Cardiac muscle cell (in vitro differentiated cells and primary cell): Measurements from ENCODE around the gene SCGB1A1. TPM values are rescaled to one million over a fixed set of nuclear protein-coding genes. Genes with fewer than 3 reads are reported as not detected.
A peak's percentile ranks its signal among the peaks of the same experiment; 100 is the strongest.

Source experiments
- DNase-seq, 2 donors: peaks; one replicate each; pipeline versions ENCODE4 v3.0.0 to v3.0.0-alpha.2; 2010 to 2017; ENCODE audit warnings: low read depth in 1 of 2, low spot score in 1 of 2
- H3K27ac ChIP-seq: fragments of 200-600 bp; sonication (generic); 2 replicates; pipeline ENCODE4 v1.5.1; 2016
- H3K27me3 ChIP-seq: fragments of 200-600 bp; sonication (generic); 2 replicates; pipeline ENCODE4 v1.6.0; 2016; ENCODE audit warnings: control low read depth
- H3K36me3 ChIP-seq: fragments of 200-600 bp; sonication (generic); 2 replicates; pipeline ENCODE4 v1.5.1; 2016; ENCODE audit warnings: control low read depth
- H3K4me1 ChIP-seq: fragments of 200-600 bp; sonication (generic); 2 replicates; pipeline ENCODE4 v1.8.1; 2017; ENCODE audit warnings: low read depth, mild to moderate bottlenecking, mixed run types
- H3K4me3 ChIP-seq: fragments of 200-600 bp; sonication (generic); 2 replicates; pipeline ENCODE4 v1.5.1; 2016; ENCODE audit warnings: mild to moderate bottlenecking
- H3K9me3 ChIP-seq: fragments of 200-600 bp; sonication (generic); 2 replicates; pipeline ENCODE4 v1.5.1; 2017; ENCODE audit warnings: low read depth, mild to moderate bottlenecking, control low read depth
- CTCF ChIP-seq: IDR thresholded peaks from 2 replicates; pipeline ENCODE4 v1.5.1; 2012; ENCODE audit warnings: low read depth, mild to moderate bottlenecking, low read length
- polyA plus RNA-seq: library from polyadenylated mRNA; unstranded; fragments of >200 nt; fragmentation: Nextera tagmentation; extraction: Ambion mirVana; gene quantifications from 2 replicates; pipeline ENCODE4 v1.2.1, GENCODE V29; 2016
- total RNA-seq: library from RNA; depleted of rRNA; stranded (reverse); fragments of >200 nt; gene quantifications from 2 replicates; pipeline ENCODE4 v1.2.3, GENCODE V29; 2016

The SCGB1A1 gene
- total and polyA plus RNA-seq, 2 experiments from 2014 or later, result not detected

- H3K4me3 ChIP-seq, result no peak overlapping the region
- TF ChIP-seq CTCF, result no peak
- H3K27me3 ChIP-seq, result no peaks in the 10 kb centered on the region
- H3K9me3 ChIP-seq, result no peaks in the 10 kb centered on the region
- no peaks in the 10 kb centered on the region for H3K36me3 ChIP-seq
- H3K27ac ChIP-seq, result no peak overlapping the region
- no peak for DNase-seq
- H3K4me1 ChIP-seq, result peaks cover 2% of the 10 kb centered on the region
These were observed 28.6 kb upstream of the SCGB1A1 start for GRCh38 chr11:62390237-62390636.

- Histone ChIP-seq H3K36me3 (no peaks in the 10 kb centered on the region), H3K27ac (no peak overlapping the region), H3K4me1 (peaks cover 4% of the 10 kb centered on the region), H3K27me3 (no peaks in the 10 kb centered on the region), H3K9me3 (no peaks in the 10 kb centered on the region), H3K4me3 (no peak overlapping the region)
- peak in 1 of 2 donors; percentile 28 for DNase-seq
- no peak for TF ChIP-seq CTCF
These were observed 28.1 kb upstream of the SCGB1A1 start for GRCh38 chr11:62390722-62391121.

- TF ChIP-seq CTCF, result no peak
- no peak for DNase-seq
- Histone ChIP-seq H3K4me3 (no peak overlapping the region), H3K27me3 (no peaks in the 10 kb centered on the region), H3K9me3 (no peaks in the 10 kb centered on the region), H3K4me1 (peaks cover 10% of the 10 kb centered on the region), H3K36me3 (no peaks in the 10 kb centered on the region), H3K27ac (no peak overlapping the region)
These were observed 27.0 kb upstream of the SCGB1A1 start for GRCh38 chr11:62391642-62392425.

GRCh38 chr11:62392506-62392905 is 26.3 kb upstream of the SCGB1A1 start:
- H3K27ac ChIP-seq, result no peak overlapping the region
- H3K36me3 ChIP-seq, result no peaks in the 10 kb centered on the region
- no peak overlapping the region for H3K4me3 ChIP-seq
- TF ChIP-seq CTCF, result no peak
- no peak for DNase-seq
- no peaks in the 10 kb centered on the region for H3K9me3 ChIP-seq
- H3K27me3 ChIP-seq, result no peaks in the 10 kb centered on the region
- peaks cover 13% of the 10 kb centered on the region for H3K4me1 ChIP-seq

- Histone ChIP-seq H3K4me1 (peaks cover 16% of the 10 kb centered on the region), H3K4me3 (no peak overlapping the region), H3K36me3 (no peaks in the 10 kb centered on the region), H3K27ac (no peak overlapping the region), H3K9me3 (no peaks in the 10 kb centered on the region), H3K27me3 (no peaks in the 10 kb centered on the region)
- TF ChIP-seq CTCF, result no peak
- no peak for DNase-seq
These were observed 25.7 kb upstream of the SCGB1A1 start for GRCh38 chr11:62393061-62393611.
